Measurements from ENCODE around the gene CRY1. TPM values are rescaled to one million over a fixed set of nuclear protein-coding genes. Genes with fewer than 3 reads are reported as not detected.
"Not testable (repeated sequence)": the region's sequence is repeated elsewhere in the genome, so short reads cannot be mapped to it uniquely, and the experiment has no call there.

CRY1 gene
- total RNA-seq, 1 donor from 2014 or later = 16.9 TPM

- Histone ChIP-seq H3K36me3 (no peaks in the 10 kb centered on the region), H3K4me1 (no peaks in the 10 kb centered on the region), H3K27me3 (no peaks in the 10 kb centered on the region), H3K4me3 (no peak overlapping the region), H3K9me3 (no peaks in the 10 kb centered on the region), H3K27ac (no peak overlapping the region)
- intact Hi-C loops (cut with DNase I) = no loop called here
- TF ChIP-seq, protein P1, sequence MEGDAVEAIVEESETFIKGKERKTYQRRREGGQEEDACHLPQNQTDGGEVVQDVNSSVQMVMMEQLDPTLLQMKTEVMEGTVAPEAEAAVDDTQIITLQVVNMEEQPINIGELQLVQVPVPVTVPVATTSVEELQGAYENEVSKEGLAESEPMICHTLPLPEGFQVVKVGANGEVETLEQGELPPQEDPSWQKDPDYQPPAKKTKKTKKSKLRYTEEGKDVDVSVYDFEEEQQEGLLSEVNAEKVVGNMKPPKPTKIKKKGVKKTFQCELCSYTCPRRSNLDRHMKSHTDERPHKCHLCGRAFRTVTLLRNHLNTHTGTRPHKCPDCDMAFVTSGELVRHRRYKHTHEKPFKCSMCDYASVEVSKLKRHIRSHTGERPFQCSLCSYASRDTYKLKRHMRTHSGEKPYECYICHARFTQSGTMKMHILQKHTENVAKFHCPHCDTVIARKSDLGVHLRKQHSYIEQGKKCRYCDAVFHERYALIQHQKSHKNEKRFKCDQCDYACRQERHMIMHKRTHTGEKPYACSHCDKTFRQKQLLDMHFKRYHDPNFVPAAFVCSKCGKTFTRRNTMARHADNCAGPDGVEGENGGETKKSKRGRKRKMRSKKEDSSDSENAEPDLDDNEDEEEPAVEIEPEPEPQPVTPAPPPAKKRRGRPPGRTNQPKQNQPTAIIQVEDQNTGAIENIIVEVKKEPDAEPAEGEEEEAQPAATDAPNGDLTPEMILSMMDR (IDR thresholded peaks at IDR 0.05) = no peak
- DNase-seq = no peak
- no peak for ATAC-seq
These were observed 21.8 kb upstream of the CRY1 start for GRCh38 chr12:107115119-107115518.

DNA sequence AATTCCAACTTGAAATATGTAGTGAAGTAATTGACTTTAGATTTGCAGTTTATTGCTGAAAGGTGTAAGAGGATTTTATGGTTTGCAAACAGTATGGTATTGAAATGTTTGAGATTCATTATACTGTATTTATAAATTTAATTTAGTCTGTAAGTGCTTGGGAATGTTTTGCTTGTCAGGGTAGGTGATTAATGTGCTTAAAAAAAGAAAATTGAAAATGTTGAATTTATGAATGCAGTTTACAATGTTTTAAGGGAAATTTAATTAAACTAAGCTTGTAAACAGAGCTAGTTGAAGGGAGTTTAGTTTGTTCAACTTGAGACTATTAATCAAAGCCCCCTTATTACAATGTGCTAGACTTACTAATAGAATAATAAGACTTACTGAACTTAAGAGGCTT lies 18.0 kb upstream of the CRY1 start:
- no peak overlapping the region for H3K27ac ChIP-seq
- H3K4me3 ChIP-seq = no peak overlapping the region
- H3K4me1 ChIP-seq = no peaks in the 10 kb centered on the region
- ATAC-seq (no peak), DNase-seq (no peak)
- H3K27me3 ChIP-seq = no peaks in the 10 kb centered on the region
- H3K9me3 ChIP-seq = no peaks in the 10 kb centered on the region
- no peaks in the 10 kb centered on the region for H3K36me3 ChIP-seq
- TF ChIP-seq, protein P1 (IDR thresholded peaks at IDR 0.05) = no peak
- intact Hi-C loops (cut with DNase I) = no loop called here

DNA sequence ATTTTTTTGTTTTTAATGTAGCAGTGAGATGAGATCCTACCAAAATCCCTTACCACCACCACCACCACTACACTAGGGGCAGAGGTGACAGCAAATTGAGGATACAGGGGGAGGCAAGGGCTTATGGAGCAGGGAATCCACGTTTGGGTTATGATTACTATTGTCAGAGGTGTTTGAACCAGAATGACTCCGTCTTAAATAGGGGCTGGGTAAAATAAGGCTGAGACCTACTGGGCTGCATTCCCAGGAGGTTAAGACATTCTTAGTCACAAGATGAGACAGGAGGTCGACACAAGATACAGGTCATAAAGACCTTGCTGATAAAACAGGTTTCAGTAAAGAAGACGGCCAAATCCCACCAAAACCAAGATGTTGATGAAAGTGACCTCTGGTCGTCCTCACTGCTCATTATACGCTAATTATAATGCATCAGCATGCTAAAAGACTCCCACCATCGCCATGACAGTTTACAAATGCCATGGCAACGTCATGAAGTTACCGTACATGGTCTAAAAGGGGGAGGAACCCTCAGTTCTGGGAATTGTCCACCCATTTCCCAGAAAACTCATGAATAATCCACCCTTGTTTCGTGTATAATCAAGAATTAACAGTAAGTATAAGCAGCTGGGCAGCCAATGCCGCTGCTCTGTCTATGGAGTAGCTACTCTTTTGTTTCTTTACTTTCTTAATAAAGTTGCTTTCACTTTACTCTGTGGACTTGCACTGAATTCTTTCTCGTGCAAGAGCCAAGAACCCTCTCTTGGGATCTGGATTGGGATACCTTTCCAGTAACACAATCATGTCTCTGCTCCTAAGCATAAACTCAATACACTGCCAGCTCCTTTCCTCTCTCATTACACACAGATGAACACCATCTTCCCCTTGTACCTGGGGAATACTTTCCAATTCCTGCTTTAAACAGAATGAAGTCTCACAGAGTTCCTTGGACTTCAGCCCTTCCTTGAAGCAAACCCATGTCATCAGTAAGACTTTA lies 16.7 kb upstream of the CRY1 start:
- Histone ChIP-seq H3K27ac (no peak overlapping the region), H3K9me3 (no peaks in the 10 kb centered on the region), H3K36me3 (no peaks in the 10 kb centered on the region), H3K4me3 (no peak overlapping the region), H3K27me3 (no peaks in the 10 kb centered on the region), H3K4me1 (peaks cover 1% of the 10 kb centered on the region)
- intact Hi-C loops (cut with DNase I) = loop anchor here (5.0 kb wide), 1 partner anchor 723 kb away; no protein-coding TSS in a partner anchor
- TF ChIP-seq, protein P1 (IDR thresholded peaks at IDR 0.05) = no peak
- ATAC-seq (no peak), DNase-seq (no peak)

DNA sequence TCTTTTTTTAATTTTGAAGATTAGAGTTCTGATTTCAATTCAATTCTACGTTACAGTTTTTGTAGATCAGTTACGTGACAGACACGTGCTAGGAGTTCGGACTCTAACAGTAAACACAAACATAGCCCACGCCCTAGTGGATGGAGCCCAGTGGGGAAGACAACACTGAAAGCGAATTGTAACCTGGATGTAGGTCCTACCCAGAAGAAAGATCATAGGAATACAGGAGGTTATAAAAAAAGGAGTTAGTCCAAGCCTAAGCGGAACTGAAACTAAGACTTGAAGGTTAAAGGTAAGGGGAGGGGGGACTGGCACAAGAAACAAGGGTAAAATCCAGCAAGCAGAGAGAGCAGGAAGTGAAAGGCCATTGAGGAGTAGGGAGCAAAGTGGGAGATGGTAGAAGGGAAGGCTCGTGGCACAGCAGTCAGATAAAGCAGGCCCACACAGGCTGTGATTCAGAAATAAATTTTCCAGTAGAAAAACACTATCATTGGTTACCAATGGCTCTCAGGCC lies 15.7 kb upstream of the CRY1 start:
- TF ChIP-seq, protein P1 (IDR thresholded peaks at IDR 0.05) = no peak
- H3K27me3 ChIP-seq = no peaks in the 10 kb centered on the region
- ATAC-seq (no peak), DNase-seq (no peak)
- H3K4me1 ChIP-seq = peaks cover 6% of the 10 kb centered on the region
- no peaks in the 10 kb centered on the region for H3K36me3 ChIP-seq
- no peaks in the 10 kb centered on the region for H3K9me3 ChIP-seq
- no peak overlapping the region for H3K4me3 ChIP-seq
- H3K27ac ChIP-seq = no peak overlapping the region
- intact Hi-C loops (cut with DNase I) = loop anchor here (5.0 kb wide), 1 partner anchor 722 kb away; no protein-coding TSS in a partner anchor

DNA sequence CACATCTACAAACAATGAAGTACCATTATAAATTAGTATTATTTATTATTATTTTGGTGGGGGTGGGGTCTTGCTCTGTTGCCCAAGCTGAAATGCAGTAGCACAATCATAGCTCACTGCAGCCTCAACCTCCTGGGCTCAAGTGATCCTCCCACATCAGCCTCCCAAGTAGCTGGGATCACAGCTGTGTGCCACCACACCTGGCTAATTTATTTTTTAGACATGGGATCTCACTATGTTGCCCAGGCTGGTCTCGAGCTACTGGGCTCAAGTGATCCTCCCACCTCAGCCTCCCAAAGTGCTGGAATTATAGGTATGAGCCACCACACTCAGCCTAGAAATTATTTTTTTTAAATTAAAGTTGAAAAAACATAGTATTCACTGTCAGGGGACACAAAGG lies 15.0 kb upstream of the CRY1 start:
- not testable (repeated sequence) for H3K4me1 ChIP-seq

GRCh38 chr12:107107381-107107780 lies 14.0 kb upstream of the CRY1 start:
- ATAC-seq (no peak), DNase-seq (no peak)
- Histone ChIP-seq H3K27ac (no peak overlapping the region), H3K4me3 (no peak overlapping the region), H3K27me3 (no peaks in the 10 kb centered on the region), H3K4me1 (peaks cover 6% of the 10 kb centered on the region), H3K36me3 (no peaks in the 10 kb centered on the region), H3K9me3 (no peaks in the 10 kb centered on the region)
- intact Hi-C loops (cut with DNase I) = loop anchor here (5.0 kb wide), 1 partner anchor 720 kb away; no protein-coding TSS in a partner anchor
- TF ChIP-seq, protein P1 (IDR thresholded peaks at IDR 0.05) = no peak

More for the DNA sequence above, 15.0 kb upstream of the CRY1 start:
- not testable (repeated sequence) for H3K27me3 ChIP-seq, ATAC-seq, H3K9me3 ChIP-seq, DNase-seq, H3K27ac ChIP-seq, H3K4me3 ChIP-seq, H3K36me3 ChIP-seq
- intact Hi-C loops (cut with DNase I) = loop anchor here (5.0 kb wide), 1 partner anchor 721 kb away; no protein-coding TSS in a partner anchor
